NCI-H1436 treated with DMSO at 0.1 percent for 48 hours (cell line): Measurements from ENCODE around the gene ITPK1.

ENCODE experiments used
- DNase-seq: peaks from one replicate; lab custom pipeline; 2025; lab: John Stamatoyannopoulos, UW

ITPK1 gene

GRCh38 chr14:93042968-93043940, 72.5 kb downstream of the ITPK1 start:
- DNase-seq: no peak

- no peak for DNase-seq
Measured at GRCh38 chr14:93041830-93042229, 73.9 kb downstream of the ITPK1 start.

- no peak for DNase-seq
Measured at GRCh38 chr14:93040982-93041381, 74.7 kb downstream of the ITPK1 start.

GRCh38 chr14:93040443-93040842, 75.3 kb downstream of the ITPK1 start:
- no peak for DNase-seq

GRCh38 chr14:93039649-93040315, 75.9 kb downstream of the ITPK1 start:
- no peak for DNase-seq

GRCh38 chr14:93037351-93037750, 78.4 kb downstream of the ITPK1 start:
- DNase-seq: no peak

- DNase-seq: no peak
Measured at GRCh38 chr14:93036652-93037345, 78.9 kb downstream of the ITPK1 start.

GRCh38 chr14:93035917-93036651, 79.6 kb downstream of the ITPK1 start:
- no peak for DNase-seq

- DNase-seq: no peak
Measured at GRCh38 chr14:93035585-93035916, 80.2 kb downstream of the ITPK1 start.

- DNase-seq: no peak
Measured at GRCh38 chr14:93034671-93034994, 81.1 kb downstream of the ITPK1 start.

GRCh38 chr14:93033983-93034670, 81.6 kb downstream of the ITPK1 start:
- no peak for DNase-seq

GRCh38 chr14:93033084-93033982, 82.4 kb downstream of the ITPK1 start:
- DNase-seq: no peak

- DNase-seq: no peak
Measured at GRCh38 chr14:93032421-93032936, 83.2 kb downstream of the ITPK1 start.

GRCh38 chr14:93031505-93032315, 84.0 kb downstream of the ITPK1 start:
- no peak for DNase-seq

- no peak for DNase-seq
Measured at GRCh38 chr14:93030761-93031160, 85.0 kb downstream of the ITPK1 start.

GRCh38 chr14:93029911-93030508, 85.7 kb downstream of the ITPK1 start:
- DNase-seq: no peak

GRCh38 chr14:93029417-93029816, 86.3 kb downstream of the ITPK1 start:
- DNase-seq: no peak

- no peak for DNase-seq
Measured at GRCh38 chr14:93028724-93029076, 87.0 kb downstream of the ITPK1 start.
